HG03520 (cell line): ENCODE results near the gene NTRK2.

Experiments
- ATAC-seq: cut with Tn5 transposase; IDR thresholded peaks from one replicate; pipeline ENCODE4 v1.9.1; 2021; ENCODE audit warnings: mild to moderate bottlenecking, moderate library complexity; ENCODE audit not compliant: unreplicated experiment

Gene NTRK2

DNA sequence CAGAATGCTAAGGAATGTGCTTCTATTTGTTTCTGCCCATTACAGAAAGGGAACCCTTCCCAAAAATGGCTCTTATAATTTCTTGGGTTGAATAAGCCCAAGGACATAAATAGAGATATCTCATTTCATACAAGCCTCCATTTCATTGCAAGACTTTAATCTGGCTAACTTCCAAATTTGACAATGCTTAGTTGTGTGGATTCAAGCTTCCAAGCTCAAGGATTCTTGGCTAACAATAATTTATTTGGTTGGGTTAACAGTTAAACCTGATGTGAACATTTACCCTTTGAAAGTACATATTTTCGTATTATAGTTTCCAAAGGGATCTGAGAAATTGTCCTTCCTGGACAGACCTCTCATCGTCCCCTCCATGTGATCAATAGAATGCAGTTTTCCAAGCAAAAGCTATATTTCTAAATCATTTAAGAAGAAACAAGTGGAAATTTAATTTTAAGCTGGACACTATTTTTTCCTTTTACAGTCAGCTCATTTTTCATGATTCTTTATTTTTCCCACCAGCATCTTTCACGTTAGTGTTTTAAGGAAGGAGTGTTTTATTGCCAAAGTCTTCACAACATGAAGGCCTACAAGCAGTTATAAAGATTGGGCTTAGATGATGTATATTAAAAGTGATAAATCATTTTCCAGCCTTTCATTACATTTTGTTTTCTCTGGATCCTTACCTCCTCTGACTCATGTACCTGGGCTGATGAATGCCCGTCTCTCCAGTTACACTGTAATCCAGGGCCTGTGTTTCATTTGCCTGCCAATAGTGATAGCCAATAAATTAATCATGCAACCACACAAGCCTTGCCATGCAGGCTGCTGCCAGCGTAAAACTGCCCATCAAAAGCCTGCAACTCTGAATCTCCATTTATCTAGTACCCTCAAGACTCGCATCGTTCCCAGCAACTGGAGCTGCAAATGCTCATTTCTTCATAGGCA is 176.7 kb downstream of the NTRK2 start:
- no peak for ATAC-seq

DNA sequence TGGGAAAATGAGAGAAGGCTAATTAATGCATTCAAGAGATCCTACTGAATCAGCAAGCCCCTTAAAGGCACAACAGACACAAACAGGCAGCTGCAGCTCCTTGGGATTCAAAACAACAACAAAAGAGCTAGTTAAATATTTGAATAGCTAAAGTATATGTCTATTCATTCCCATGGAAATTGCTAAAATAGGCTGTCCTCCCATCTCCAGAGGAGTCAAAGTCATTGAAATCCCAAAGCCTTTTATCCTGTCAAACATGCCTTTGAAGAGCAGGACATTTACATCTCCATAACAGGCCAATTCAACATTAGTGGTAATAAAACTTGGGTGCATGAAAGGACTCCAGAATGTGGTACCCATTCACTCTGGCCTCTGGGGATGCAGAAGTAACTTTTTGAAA is 177.4 kb downstream of the NTRK2 start:
- no peak for ATAC-seq

DNA sequence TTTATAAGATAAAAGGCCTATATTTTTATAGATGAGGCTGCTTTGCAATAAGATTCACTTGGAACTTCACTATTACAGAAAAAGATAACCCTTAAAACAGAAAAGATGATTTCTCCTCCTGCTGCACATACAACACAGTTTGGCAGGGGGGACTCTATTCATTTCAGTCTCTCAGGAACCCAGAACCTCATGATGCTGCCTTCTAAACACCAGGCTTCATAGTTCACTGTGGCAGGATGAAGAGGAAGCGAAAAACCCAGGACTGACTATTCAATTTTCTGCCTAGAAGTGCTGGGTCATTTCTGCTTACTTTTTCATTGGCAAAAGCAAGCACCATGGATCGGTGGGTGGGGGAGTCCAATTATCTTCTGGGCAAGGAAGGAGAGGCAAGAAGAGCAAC is 179.5 kb downstream of the NTRK2 start:
- ATAC-seq: no peak

DNA sequence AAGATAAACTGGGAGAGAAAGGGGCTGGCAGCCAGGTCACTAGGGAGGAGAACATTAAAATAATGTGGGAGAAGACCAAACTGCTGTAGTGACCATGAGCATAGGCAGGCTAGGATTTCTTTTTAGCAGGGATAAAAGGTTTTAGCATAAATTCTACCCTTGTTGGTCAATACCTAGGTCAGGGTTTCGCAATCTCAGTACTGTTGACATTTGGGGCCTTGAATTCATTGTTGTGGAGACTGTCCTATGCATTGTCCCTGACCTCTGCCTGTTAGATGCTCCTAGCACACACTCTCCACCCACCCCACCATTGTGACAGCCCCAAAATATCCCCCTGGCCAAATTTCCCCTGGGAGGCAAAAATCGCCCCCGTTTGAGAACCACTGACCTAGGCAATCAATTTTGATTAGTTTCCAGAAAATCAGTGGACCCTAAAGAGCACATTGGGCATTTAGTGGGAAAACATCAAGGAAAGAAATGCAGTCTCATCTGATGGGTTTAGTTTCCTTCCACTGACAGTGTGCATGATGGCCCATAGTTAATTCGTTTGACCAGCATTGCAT is 181.4 kb downstream of the NTRK2 start:
- no peak for ATAC-seq

DNA sequence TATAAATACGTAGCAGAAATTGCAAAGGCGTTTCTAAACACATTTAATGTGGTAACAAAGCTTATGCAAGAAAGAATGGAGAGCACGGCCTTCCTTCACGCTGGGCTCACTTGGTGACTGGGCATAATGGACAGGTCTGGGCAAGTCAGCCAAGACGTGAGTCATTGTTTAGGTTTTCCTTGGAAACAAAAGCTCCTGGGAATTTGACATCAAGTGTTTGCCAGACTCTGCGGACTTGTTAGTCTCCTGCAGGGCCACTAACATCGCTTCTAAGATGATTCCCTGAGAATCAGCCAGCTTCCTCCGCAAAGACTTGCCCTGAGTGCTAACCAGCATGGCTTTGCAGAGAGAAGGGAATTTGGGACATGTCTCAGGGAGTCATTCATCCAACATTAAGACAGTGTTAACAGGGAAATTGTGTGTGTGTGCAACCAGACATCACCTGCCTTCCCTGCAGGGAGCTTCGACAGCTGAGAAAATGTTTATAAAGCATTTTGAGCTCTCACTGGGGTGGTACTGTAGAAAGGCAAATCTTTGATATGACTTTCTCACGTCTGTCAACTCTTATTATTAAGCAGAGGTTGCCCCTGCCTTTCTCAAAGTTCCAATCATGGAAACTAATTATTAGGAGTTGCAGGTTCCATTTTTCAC is 182.5 kb downstream of the NTRK2 start:
- ATAC-seq: no peak

DNA sequence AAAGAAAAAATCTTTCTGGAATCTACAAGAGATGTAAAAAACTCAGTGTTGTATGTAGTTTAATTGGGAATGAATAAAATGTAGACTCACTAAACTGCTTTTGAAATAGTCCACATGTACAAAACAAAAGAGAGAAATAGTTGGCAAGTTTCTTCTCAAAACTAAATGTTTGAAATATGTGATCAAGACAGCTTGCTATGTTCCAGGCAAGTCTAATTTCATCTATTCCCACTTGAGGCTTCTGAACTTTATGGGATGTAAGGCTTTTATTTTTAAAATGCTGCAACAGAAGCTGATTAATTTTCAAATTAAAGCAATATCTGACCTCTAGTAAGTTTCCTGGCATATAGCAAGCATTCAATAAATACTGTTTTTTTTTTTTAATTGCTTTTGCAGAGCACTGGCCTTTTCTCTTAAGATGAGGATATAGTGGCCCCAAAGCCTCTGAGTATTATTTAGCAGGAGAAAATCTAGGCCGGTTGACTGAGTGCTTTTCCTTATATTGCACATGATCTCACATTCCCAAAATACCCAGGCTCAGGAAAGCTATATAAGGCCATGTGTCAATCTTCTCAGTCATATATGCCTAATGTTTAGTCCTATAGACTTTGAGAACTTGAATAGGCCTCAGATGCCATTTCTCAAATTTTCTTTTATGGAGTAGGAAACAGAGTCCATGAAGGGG is 183.2 kb downstream of the NTRK2 start:
- no peak for ATAC-seq

DNA sequence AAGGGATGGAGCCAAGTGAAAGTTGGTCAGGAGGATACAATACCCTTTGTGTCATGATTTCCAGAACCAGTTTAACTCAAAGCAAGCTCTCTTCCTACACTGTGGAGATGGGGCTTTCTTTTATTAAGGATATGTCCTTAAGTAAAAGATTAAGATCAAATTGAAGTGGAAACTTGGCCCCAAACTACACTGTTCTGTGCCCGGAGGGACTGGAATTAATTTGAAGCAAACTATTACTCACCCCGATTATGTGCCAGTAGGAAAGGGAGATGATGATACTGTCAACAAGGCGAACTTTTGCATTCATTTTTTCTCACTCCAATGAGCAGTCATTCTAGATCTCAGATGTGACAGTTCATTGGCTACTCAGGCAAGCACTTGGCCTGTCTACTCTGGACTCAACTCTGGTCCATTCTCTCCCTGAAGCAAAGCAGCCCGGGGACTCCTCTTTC is 186.7 kb downstream of the NTRK2 start:
- ATAC-seq: no peak

DNA sequence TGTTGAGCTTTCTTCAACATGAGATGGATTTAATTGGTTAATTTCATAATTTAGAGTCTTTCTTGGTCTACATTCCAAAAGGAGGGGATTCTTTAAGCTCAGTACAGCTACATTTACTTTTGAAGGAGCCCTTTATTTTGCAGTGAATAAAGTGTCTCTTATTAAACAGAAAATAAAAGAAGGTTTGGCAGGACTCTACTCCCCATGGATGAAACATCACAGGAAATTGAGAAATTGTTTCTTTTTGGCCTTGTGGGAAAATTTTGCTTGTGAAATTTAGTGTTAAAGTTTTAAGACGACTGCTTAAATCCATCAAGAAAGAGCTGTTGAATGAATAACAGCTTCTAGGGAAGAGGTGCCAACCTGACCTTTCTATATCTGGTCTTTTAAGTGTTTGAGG is 187.7 kb downstream of the NTRK2 start:
- no peak for ATAC-seq

DNA sequence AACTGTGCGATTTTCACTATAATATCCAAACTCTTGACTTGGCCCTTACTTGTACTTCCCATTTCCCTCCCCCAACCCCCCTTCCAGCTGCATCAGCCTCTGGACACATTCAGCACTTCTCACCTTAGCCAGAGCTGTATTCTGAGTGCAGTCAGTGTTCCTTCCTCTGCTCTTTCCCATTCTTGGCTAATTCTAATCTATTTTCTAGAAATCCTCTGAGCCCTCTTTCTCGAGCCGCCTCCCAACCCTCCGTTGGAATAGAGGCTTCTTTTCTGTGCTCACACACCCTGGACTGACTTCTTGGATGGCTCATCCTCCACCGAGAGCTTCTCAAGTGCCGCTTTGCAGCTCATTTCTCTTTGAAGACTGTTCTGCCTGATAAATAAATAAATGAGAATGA is 188.8 kb downstream of the NTRK2 start:
- ATAC-seq: no peak

DNA sequence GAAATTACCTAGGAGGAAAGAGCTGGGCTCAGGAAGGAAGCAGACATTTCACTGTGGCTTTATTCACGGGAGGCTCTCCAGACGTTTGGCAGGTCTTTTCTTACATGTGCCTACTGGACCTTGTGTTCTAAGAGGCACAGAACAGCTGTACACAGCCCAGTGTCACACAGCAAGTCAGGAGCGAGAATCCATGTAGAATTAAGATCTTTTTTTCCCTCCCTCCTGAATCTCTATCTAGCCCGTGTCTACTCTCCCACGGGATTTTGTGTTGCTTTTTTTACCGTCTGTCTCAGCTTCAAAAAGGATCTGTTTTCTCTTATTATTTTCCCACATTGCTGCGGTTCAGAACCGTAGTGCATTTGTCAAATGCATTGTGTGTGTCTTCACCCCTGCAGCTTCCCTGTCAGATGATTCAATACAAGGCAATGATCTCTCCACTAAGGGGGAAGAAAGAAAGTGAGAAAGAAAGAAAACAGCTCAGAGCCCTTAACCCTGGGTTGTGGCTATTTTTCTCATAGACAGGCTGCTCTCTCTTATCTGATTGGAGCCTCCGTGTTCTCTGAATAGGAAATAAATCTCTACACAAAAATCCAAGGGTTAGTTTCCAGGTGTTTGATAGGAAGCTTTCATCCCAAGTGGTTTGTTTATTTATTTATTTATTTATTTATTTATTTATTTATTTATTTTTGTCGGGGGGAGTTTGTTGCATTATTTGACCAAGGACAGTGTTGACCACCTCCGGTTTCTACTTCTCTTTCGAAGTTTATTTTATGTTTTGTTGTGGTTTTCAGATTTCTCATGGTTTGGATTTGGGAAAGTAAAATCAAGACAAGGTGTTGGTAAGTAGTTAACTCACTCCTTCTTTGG is 191.0 kb downstream of the NTRK2 start:
- ATAC-seq: no peak

DNA sequence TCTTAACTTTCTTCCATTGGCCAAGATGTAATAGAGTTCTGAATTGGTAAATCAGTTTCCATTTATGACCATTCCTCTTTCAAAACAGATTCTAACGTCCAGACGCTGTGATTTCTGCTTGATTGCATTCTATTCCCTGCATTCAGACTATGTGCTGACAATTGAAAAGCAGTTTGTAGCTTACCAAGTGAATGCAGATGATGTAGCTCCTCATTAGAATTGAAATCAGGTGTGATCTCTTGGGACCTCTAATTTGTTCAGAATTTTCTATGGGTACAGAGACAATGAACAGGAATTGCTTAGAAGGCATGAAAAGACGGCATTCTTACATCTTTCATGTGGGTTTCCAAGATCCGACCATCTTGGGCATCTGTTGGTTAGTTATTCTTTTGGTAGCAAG is 191.9 kb downstream of the NTRK2 start:
- no peak for ATAC-seq

DNA sequence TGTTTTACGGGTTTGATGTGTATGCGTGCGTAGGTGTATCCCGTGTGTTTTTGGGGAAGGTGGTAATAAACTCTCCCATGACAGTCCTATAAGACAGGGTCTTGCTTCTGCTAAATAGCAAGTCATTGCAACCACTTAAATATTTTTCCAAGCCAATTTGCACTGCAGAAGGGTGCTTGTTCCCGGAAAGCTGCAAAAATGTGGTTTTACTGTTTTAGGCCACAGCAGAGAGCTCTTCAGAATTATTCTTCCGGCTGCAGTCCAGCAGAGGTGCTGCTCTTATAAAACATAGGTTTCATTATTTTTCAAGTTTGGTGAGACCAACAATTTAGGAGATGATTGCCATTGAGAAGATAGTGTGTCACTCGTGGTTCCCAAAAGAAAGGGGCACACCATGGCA is 192.8 kb downstream of the NTRK2 start:
- no peak for ATAC-seq

DNA sequence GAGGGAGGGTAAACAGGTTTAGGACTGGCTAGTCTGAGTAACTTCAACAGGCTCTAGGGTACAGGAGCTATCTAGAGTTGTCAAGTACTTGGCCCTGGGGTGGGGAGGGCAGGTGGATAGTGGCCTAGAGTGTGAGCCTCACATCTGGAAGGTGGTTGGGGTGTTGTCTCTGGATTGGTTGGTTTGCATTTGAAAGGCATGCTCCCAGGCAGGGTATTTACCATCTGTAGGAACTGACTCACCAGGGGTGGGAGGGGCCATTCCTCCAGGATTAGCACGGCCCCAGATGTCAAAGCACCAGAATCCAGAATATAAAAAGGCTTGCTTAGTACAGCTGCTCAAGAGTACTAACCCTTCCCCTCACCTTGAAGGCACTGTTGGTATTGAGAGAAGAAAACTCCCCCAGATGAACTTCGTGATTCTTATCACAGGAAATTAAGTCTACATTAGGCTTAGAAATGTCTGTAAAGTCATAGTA is 193.3 kb downstream of the NTRK2 start:
- ATAC-seq: no peak

DNA sequence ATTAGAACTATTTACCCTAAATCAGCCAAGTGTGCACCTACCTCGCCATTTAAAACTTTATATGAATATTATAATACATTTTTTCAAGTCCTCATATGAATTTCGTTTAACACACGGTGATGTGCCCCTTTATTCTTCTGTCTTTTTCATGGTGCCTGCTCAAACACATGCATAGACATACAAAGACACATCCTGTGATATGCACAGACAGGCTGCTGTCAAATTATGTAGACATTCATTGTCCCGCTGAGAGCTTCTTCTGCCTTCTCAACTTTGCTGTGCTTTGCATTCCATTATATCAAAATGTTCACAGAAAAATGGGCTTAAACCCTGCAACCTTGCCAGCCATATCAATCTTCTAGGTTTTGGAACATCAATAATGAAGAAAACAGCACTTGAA is 193.8 kb downstream of the NTRK2 start:
- no peak for ATAC-seq

DNA sequence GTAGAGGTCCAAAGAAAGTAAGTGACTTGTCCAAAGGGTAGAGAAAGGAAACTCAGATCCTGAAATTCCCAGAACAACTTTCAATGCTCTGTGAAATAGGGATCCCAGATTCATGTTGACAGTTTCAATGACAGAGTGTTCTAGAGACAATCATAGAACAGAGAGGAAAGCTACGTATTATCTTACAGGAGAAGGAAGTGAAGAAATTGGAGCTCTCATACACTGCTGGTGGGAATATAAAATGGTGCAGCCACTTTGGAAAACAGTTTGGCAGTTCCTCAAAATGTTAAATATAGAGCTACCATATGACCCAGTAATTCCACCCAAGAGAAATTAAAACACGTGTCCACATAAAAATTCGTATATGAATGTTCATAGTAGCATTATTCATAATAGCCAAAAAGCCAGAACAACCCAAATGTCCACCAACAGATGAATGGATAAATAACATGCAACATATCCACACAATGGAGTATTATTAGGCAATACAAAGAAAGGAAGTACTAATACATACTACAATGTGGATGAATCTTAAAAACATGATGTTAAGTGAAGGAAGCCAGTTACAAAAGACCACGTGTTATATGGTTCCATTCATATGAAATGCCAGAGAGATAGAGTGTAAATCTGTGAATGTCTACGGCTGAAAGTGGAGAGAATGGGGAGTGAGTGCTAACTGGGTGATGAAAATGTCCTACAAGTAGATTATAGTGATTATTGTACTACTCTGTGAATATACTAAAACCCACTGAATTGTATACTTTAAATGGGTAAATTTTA is 197.1 kb downstream of the NTRK2 start:
- no peak for ATAC-seq

DNA sequence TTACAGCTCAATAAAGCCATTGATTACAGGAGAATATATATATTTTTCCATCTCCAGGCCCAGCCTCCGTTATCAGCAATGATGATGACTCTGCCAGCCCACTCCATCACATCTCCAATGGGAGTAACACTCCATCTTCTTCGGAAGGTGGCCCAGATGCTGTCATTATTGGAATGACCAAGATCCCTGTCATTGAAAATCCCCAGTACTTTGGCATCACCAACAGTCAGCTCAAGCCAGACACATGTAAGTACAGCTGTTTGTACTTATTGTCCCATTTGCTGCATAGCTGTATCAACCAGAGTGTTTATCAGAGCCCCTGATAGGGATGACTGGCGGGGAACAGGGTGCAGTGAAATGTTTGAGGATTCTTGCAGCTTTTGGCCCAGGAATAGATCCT is 197.7 kb downstream of the NTRK2 start:
- no peak for ATAC-seq

DNA sequence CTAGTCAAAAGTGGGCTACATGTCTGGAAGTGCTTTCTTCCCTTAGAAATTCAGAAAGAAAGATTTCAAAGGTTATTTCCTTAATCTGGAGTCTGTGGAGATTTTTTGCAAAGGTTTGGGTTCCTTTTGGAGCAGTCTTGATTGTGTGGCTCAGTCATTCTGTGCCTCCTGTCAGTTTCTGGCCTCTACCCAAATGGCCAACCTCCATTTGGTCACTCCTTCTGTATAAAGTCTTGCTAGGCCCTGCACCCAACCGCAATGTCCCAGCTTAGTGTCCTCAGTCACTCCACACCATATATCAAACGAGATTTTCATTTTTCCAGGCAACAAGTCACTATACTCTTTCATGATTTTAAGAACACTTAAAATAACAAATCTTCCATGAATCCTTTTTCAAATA is 199.6 kb downstream of the NTRK2 start:
- no peak for ATAC-seq

DNA sequence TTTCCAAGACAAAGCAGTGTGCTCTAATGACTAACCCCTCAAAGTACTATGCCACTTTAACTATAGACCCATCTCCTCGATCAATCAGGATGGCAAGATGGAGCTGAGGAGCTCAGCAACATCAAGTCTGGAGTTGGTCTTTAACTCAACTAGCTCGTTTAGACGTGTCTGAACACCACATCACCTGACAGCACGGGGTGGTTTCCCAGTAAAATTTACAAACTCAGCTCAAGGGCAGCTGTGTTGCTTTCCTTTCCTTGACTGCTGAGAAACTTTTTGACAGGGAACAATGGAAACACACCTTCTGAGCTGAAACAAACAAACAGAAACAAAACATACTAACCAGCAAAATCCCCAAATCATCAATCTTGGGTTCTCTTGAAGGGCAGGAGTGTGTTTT is 202.5 kb downstream of the NTRK2 start:
- no peak for ATAC-seq

DNA sequence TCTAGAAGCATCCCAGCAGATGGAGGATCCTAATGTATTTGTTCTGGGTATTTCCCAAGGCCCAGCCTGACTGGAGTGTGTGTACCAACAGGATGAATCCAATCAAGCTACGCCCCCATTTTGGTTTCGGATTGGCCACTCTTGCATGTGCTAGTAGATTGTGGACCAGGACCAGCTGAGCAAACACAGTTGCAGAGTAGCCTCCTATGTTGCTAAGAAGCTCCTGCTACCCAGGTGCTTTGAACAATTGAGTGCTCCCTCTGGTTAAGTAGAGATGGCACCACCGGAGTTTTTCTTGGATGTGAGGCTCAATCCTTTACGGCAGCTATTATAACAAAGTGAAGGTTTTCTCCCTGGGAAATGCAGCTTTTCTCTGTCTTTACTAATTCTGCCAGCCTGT is 204.5 kb downstream of the NTRK2 start:
- ATAC-seq: no peak

DNA sequence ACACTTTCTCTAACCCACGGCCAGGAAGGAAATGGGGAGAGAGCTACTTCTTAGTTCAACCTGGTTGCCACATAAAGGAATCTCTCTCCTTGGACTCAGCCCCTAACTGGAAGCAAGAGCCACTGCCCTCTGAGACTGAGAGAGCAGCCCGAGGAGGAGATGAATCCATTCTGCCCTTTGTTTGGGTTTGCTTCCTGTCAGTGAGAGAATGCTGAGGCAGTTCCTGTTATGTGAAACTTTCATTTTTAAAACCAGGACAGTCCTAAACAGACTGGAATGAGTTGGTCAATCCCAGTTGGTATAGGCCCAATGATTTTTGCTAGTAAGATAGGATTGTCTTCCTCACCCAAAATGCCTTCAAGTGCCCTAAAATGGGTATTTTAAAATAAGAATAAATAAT is 205.1 kb downstream of the NTRK2 start:
- no peak for ATAC-seq
